ENCODE data around the gene LRRFIP1.
"Not testable (repeated sequence)": the region's sequence is repeated elsewhere in the genome, so short reads cannot be mapped to it uniquely, and the experiment has no call there.

The LRRFIP1 gene

GRCh38 chr2:237651761-237652160, 24.4 kb downstream of the LRRFIP1 start:
- DNase-seq = no peak
- in situ Hi-C loops (cut with MboI; ENCODE audit: low pct_unique_long_range_greater_than_20kb, low sequenced_read_pairs) = no loop called here

GRCh38 chr2:237652181-237652580, 24.8 kb downstream of the LRRFIP1 start:
- in situ Hi-C loops (cut with MboI; ENCODE audit: low pct_unique_long_range_greater_than_20kb, low sequenced_read_pairs) = no loop called here
- no peak for DNase-seq

DNA sequence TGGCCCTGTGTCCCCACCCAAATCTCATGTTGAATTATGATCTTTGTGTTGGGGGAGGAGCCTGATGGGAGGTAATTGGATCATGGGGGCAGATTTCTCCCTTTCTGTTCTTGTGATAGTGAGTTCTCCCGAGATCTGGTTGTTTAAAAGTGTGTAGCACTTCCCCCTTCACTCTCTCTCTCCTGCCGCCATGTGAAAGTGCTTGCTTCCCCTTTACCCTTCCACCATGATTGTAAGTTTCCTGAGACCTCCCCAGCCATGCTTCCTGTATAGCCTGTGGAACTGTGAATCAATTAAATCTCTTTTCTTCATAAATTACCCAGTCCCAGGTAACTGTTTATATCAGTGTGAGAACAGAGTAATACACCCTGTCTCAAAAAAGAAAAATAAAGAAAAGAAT, 25.5 kb downstream of the LRRFIP1 start:
- in situ Hi-C loops (cut with MboI; ENCODE audit: low pct_unique_long_range_greater_than_20kb, low sequenced_read_pairs) = no loop called here
- no peak for DNase-seq

DNA sequence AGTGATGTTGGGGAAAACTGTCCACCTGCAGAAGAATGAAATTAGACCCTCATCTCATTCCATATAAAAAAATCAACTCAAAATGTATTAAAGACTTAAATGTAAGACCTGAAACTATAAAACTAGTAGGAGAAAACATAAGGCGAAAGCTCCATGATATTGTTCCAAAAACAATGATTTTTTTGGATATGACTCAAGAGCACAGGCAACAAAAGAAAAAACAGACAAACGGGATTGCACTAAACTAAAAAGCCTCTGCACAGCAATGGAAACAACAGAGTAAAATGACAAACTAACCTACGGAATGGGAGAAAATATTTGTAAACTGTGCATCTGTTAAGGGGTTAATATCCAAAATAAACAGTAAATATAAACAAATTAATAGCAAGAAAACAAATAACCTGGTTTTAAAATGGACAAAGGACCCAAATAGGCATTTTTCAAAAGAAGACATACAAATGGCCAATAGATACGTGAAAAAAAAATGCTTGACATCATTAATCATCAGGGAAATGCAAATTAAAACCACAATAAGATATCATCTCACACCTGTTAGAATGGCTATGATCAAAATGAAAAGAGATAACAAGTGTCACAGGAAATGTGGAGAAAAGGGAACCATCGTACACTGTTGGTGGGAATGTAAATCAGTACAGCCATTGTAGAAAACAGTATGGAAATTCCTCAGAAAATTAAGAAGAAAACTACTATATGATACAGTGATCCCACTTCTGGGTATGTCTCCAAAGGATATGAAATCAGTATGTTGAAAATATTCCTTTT, 26.6 kb downstream of the LRRFIP1 start:
- in situ Hi-C loops (cut with MboI; ENCODE audit: low pct_unique_long_range_greater_than_20kb, low sequenced_read_pairs) = no loop called here
- no peak for DNase-seq

DNA sequence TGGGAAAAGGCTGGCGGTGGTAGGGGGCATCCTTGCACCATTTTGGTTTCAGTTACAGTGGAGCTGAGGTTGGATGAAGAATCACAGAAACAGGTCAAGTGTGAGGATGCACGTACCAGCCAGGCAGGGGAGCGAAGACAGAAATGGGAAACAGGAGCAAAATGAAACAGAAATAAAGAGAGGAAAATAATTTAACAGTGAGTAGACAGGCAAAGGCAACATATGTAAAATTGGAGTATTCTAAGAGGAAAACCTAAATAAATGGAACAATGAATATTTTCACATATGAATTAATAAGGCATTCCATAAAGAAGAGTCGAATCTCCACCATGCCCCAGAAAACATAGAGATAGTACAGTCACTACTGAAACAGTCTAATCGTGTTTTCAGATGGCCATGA, 29.7 kb downstream of the LRRFIP1 start:
- in situ Hi-C loops (cut with MboI; ENCODE audit: low pct_unique_long_range_greater_than_20kb, low sequenced_read_pairs) = no loop called here
- DNase-seq = no peak

- DNase-seq = no peak
Observed at GRCh38 chr2:237660381-237660900, 33.1 kb downstream of the LRRFIP1 start.

DNA sequence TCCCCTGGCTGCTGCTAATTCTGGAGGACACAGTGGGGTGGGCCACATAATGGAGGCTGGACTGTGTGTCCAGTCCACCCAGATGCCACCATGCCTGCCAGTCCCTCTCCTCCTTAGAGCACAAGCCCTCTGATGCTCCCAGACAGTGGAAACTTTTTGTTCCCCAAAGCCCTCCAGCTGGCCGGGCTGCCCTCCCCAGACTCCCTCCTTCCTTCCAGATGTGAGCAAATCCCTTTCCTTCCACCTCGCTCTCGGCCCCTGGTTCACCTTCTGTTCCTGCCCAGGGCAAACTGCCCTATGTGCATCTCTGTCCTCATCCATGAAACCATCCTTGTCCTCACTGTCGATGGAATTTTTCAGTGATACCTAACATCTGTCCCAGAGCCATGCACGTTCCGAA, 33.9 kb downstream of the LRRFIP1 start:
- DNase-seq = no peak
- in situ Hi-C loops (cut with MboI; ENCODE audit: low pct_unique_long_range_greater_than_20kb, low sequenced_read_pairs) = no loop called here

More at GRCh38 chr2:237660381-237660900, 33.1 kb downstream of the LRRFIP1 start:
- in situ Hi-C loops (cut with MboI; ENCODE audit: low pct_unique_long_range_greater_than_20kb, low sequenced_read_pairs) = no loop called here

DNA sequence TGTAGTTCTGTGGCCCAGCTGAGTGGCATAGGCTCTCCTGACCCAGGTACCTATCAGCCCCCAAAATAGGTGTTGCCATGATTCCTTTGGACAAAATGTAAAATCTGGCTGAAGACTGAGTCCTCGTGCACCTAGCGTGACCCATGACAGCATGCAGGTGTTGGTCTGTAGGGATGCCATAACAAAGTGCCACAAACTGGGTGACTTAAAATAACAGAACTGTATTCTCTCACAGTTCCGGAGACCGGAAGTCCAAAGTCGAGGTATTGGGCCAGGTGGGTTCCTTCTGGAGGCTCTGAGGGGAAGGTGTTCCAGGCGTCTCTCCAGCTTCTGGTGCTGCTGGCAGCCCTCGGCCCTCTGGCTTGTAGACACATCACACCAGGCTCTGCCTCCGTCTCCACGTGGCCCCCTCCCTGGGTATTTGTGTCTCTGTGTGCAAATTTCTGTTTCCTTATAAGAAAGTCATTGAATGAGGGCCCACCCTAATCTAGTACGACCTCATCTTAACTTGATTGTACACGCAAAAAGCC, 34.5 kb downstream of the LRRFIP1 start:
- no peak for DNase-seq
- in situ Hi-C loops (cut with MboI; ENCODE audit: low pct_unique_long_range_greater_than_20kb, low sequenced_read_pairs) = no loop called here

GRCh38 chr2:237662671-237663093, 35.3 kb downstream of the LRRFIP1 start:
- in situ Hi-C loops (cut with MboI; ENCODE audit: low pct_unique_long_range_greater_than_20kb, low sequenced_read_pairs) = no loop called here
- peak; percentile 93 for DNase-seq

DNA sequence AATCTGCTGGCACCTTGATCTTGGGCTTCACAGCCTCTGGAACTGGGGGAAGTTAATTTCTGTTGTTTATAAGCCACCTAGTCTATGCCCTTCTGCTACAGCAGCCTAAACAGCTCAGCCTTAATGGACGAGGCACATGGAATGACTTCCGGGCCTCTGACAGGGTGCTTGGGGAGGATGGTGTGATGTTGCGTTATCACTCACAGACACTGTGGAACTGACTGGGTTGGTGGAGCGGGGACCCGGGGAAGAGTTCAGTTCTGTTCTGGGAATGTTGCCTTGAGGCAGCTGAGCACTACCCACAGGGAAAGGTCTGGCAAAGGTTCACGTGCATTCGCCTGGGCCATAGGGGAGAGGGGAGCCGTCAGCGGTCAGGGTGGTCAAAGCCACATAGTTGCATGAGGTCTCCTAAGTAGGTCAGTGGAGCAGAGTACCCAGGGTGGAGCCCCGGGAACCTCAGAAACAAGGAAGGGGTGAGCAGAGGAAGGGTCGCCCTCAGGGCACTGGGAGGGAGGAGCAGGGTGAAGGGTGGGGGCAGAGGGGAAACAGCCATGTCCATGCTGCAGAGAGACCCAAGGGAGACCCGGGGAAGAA, 36.2 kb downstream of the LRRFIP1 start:
- in situ Hi-C loops (cut with MboI; ENCODE audit: low pct_unique_long_range_greater_than_20kb, low sequenced_read_pairs) = no loop called here
- DNase-seq = no peak

- no peak for DNase-seq
- in situ Hi-C loops (cut with MboI; ENCODE audit: low pct_unique_long_range_greater_than_20kb, low sequenced_read_pairs) = no loop called here
Observed at GRCh38 chr2:237664151-237664550, 36.8 kb downstream of the LRRFIP1 start.

- in situ Hi-C loops (cut with MboI; ENCODE audit: low pct_unique_long_range_greater_than_20kb, low sequenced_read_pairs) = no loop called here
- no peak for DNase-seq
Observed at GRCh38 chr2:237665713-237666143, 38.3 kb downstream of the LRRFIP1 start.

DNA sequence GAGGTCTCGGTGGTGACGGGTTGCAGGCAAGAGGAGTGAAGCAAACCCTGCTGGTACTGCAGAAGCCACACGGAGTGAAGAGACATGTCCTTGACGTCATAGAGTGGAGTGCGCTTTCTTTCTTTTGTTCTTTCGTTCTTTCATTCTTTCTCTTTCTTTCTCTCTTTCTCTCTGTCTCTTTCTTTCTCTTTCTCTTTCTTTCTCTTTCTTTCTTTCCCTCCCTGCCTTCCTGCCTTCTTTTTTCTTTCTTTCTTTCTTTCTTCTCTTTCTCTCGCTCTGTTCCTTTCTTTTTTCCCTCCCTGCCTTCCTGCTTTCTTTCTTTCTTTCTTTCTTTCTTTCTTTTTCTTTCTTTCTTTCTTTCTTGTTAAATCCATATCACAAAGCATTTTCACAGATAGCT, 39.2 kb downstream of the LRRFIP1 start:
- DNase-seq = no peak
- in situ Hi-C loops (cut with MboI; ENCODE audit: low pct_unique_long_range_greater_than_20kb, low sequenced_read_pairs) = no loop called here

DNA sequence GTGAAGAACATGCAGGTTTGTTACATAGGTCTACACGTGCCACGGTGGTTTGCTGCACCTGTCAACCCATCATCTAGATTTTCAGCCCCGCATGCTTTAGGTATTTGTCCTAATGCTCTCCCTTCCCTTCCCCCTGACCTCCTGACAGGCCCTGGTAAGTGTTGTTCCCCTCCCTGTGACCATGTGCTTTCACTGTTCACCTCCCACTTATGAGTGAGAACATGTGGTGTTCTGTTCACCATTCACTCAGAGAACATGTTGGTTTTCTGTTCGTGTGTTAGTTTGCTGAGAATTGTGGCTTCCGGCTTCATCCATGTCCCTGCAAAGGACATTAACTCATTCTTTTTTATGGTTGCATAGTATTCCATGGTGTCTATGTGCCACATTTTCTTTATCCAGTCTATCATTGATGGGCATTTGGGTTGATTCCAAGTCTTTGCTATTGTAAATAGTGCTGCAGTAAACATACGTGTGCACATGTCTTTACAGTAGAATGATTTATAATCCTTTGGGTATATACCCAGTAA, 39.7 kb downstream of the LRRFIP1 start:
- DNase-seq; in situ Hi-C loops (cut with MboI; ENCODE audit: low pct_unique_long_range_greater_than_20kb, low sequenced_read_pairs): not testable (repeated sequence)

DNA sequence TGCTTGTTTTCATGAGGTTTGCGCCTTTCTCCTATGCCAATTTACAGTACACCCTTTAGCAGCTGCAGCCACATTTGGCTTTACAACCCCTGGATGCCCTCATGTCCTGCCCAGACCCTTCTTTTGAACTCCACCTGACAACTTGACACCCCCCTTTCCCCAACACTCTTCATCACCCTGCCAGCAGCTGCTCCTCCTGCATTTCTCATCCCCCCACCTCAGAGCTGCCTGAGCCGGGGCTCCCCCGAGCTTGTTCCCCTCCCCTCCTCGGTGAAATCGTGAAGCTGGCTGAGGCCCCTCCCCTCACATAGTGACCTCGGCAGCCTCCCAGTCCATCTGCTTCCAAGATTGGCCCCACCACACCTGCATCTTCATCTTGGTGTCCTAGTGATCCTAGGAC, 40.5 kb downstream of the LRRFIP1 start:
- DNase-seq = no peak
- in situ Hi-C loops (cut with MboI; ENCODE audit: low pct_unique_long_range_greater_than_20kb, low sequenced_read_pairs) = no loop called here

GRCh38 chr2:237668440-237668839, 41.1 kb downstream of the LRRFIP1 start:
- in situ Hi-C loops (cut with MboI; ENCODE audit: low pct_unique_long_range_greater_than_20kb, low sequenced_read_pairs) = no loop called here
- no peak for DNase-seq

DNA sequence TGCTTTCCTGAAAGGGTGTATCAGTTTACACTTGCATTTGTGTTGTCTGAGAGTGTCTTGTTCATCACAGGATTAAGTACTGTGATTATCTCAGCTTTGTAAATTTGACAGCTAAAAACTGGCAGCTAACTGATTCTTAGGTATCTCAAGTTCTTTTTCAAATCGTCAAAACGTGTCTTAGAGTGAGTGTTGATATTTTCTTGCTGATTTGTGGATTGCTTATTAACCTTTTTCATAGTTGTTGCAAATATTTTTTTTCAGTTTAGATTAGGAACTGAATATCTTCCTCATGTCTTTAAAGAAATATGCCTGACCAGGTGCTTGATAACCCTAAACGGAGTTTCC, 41.9 kb downstream of the LRRFIP1 start:
- DNase-seq = no peak
- in situ Hi-C loops (cut with MboI; ENCODE audit: low pct_unique_long_range_greater_than_20kb, low sequenced_read_pairs) = no loop called here

GRCh38 chr2:237669628-237670392, 42.4 kb downstream of the LRRFIP1 start:
- peak; percentile 89 for DNase-seq
- in situ Hi-C loops (cut with MboI; ENCODE audit: low pct_unique_long_range_greater_than_20kb, low sequenced_read_pairs) = no loop called here

DNA sequence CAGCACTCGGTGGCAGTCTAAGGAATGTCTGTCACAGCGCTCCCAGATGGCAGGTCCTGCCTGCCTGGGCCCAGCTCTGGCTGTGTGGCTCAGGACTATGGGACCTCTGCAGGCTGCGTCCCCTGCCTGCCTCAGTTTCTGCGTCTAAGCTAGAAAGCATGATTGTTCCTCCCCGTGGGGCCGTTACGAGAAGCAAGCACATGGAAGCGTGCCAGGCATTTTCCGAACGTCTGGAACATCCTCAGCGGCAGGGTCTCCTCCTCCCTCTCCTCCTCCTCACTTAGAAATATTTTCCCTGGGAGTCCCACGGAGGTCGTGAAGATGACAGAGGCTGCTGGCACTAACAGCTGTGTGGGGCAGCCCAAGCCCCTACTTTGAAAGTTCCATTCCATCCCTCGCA, 43.3 kb downstream of the LRRFIP1 start:
- no peak for DNase-seq
- in situ Hi-C loops (cut with MboI; ENCODE audit: low pct_unique_long_range_greater_than_20kb, low sequenced_read_pairs) = no loop called here

Data from KBM-7 (cell line).